ENCODE results near the gene FRMD5. TPM values are rescaled to one million over a fixed set of nuclear protein-coding genes. Genes with fewer than 3 reads are reported as not detected.
A peak's percentile ranks its signal among the peaks of the same experiment; 100 is the strongest.

FRMD5 gene
- total and polyA plus RNA-seq, 2 donors (not counting 1 experiment from before 2014, with no cell fraction given) = 1.9 to 4.3 TPM

DNA sequence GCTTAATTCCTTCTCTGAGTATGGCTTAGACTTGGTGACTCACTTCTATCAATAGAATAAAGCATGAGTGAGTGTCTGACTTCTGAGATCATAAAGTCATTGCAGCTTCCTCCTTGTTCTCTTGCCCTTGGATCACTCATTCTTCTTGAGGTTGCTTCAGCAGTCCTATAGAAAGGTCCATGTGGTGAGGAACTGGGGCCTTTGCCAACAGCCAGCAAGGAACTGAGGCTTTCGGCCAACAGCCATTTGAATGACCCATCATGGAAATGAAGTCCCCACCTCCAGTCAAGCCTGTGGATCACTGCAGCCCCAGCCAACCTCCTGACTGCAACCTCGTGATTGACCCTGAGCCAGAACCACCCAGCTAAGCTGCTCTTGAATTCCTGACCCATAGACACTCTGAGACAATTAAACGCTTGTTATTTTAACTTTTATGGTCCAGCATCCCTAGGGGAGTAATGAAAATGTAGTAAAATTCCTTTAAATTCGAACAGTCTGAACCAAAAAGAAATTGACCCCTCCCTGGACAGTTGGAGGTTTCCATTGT is 283.8 kb downstream of the FRMD5 start:
- peak overlapping the region; percentile 40 for H3K4me2 ChIP-seq (ENCODE audit: extremely low read depth, insufficient read depth, low read length)
- H3K9me3 ChIP-seq (ENCODE audit: control insufficient read depth, insufficient read depth, low read depth, low read length) = no peaks in the 10 kb centered on the region
- H3K36me3 ChIP-seq (ENCODE audit: control insufficient read depth, insufficient read depth, low read length) = no peaks in the 10 kb centered on the region
- H2AFZ ChIP-seq (ENCODE audit: low read length) = no peak overlapping the region
- H3K4me1 ChIP-seq (ENCODE audit: control insufficient read depth, extremely low read depth, insufficient read depth, low read length) = peaks cover 34% of the 10 kb centered on the region
- peak; percentile 90 to 99 for DNase-seq (ENCODE audit: low read depth in 2 of 2)
- H3K4me3 ChIP-seq (replicated peaks in 1 of 4; ENCODE audit: control extremely low read depth in 1 of 4, insufficient read depth in 1 of 4, low read depth in 3 of 4, low read length in 4 of 4) = no peak overlapping the region
- H4K20me1 ChIP-seq (ENCODE audit: control insufficient read depth, extremely low read depth, insufficient read depth, low read length) = no peaks in the 10 kb centered on the region
- no peaks in the 10 kb centered on the region for H3K79me2 ChIP-seq (ENCODE audit: control insufficient read depth, insufficient read depth, low read length)
- no peaks in the 10 kb centered on the region for H3K27me3 ChIP-seq (ENCODE audit: control insufficient read depth, insufficient read depth, low read length)
- TF ChIP-seq EZH2 (IDR thresholded peaks at IDR 0.05; ENCODE audit: low read length, missing control alignments) (no peak), CTCF (conservative IDR thresholded peaks at IDR 0.05 in 1 of 2, IDR thresholded peaks at IDR 0.05 in 1 of 2; ENCODE audit: low read depth in 1 of 2, low read length in 2 of 2) (no peak)
- peak overlapping the region; percentile 46 for H3K27ac ChIP-seq (ENCODE audit: insufficient read depth, low read length)
- H3K9ac ChIP-seq (ENCODE audit: insufficient read depth, low read length) = no peak overlapping the region

DNA sequence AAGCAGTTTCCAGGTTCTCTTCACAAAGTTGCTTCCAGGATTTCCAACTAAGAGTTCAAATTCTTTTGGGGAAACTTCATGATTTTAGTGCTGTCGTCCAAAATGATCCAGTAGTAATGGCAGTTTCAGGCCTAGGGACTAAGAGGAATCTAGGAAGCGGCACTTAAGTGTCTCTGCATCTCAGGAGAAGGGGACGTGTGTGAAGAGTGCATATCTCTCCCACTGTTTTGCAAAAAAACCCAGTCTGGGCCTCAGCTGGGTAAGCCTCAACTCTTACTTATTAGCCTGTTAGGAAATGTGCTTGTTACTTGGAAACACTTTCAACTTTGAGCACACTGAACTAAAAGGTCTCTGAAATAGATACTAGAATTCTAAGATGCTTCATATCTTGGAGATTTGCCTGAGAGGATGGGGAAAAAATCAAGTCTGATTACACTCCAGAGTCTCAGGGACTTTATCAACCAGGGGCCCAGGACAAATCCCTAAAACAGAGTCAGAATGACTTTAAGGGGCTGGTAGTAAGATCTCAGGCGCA is 286.5 kb downstream of the FRMD5 start:
- H3K9ac ChIP-seq (ENCODE audit: insufficient read depth, low read length) = no peak overlapping the region
- H3K4me1 ChIP-seq (ENCODE audit: control insufficient read depth, extremely low read depth, insufficient read depth, low read length) = peaks cover 27% of the 10 kb centered on the region
- TF ChIP-seq EZH2 (IDR thresholded peaks at IDR 0.05; ENCODE audit: low read length, missing control alignments) (no peak), CTCF (conservative IDR thresholded peaks at IDR 0.05 in 1 of 2, IDR thresholded peaks at IDR 0.05 in 1 of 2; ENCODE audit: low read depth in 1 of 2, low read length in 2 of 2) (no peak)
- peak in 1 of 2 donors; percentile 8 for DNase-seq (ENCODE audit: low read depth in 2 of 2)
- no peaks in the 10 kb centered on the region for H4K20me1 ChIP-seq (ENCODE audit: control insufficient read depth, extremely low read depth, insufficient read depth, low read length)
- H3K27ac ChIP-seq (ENCODE audit: insufficient read depth, low read length) = no peak overlapping the region
- no peaks in the 10 kb centered on the region for H3K79me2 ChIP-seq (ENCODE audit: control insufficient read depth, insufficient read depth, low read length)
- no peak overlapping the region for H2AFZ ChIP-seq (ENCODE audit: low read length)
- no peaks in the 10 kb centered on the region for H3K27me3 ChIP-seq (ENCODE audit: control insufficient read depth, insufficient read depth, low read length)
- H3K36me3 ChIP-seq (ENCODE audit: control insufficient read depth, insufficient read depth, low read length) = no peaks in the 10 kb centered on the region
- H3K4me2 ChIP-seq (ENCODE audit: extremely low read depth, insufficient read depth, low read length) = no peak overlapping the region
- no peaks in the 10 kb centered on the region for H3K9me3 ChIP-seq (ENCODE audit: control insufficient read depth, insufficient read depth, low read depth, low read length)
- H3K4me3 ChIP-seq (replicated peaks in 1 of 4; ENCODE audit: control extremely low read depth in 1 of 4, insufficient read depth in 1 of 4, low read depth in 3 of 4, low read length in 4 of 4) = no peak overlapping the region

DNA sequence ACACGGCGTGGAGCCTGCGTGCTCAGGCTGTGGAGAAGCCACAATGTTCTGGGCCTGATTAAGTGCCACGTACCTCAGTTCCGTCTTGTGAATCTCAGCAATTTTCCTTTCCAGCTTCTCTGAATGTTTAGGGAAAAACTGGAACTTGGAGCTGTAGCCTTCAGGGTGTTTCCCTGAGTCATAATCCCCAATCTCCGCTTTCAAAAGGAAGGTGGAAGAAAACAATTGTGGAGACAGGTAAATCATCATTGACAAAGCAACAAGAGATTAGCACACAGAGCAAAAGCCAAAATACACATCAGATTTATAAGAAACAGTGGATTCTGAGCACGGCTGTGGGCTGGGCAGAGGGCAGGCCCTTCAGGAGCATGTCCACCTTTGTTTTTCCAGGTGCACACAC is 289.3 kb downstream of the FRMD5 start:
- TF ChIP-seq EZH2 (IDR thresholded peaks at IDR 0.05; ENCODE audit: low read length, missing control alignments) (no peak), CTCF (conservative IDR thresholded peaks at IDR 0.05 in 1 of 2, IDR thresholded peaks at IDR 0.05 in 1 of 2; ENCODE audit: low read depth in 1 of 2, low read length in 2 of 2) (no peak)
- Histone ChIP-seq H3K4me1 (ENCODE audit: control insufficient read depth, extremely low read depth, insufficient read depth, low read length) (peaks cover 5% of the 10 kb centered on the region), H3K27me3 (ENCODE audit: control insufficient read depth, insufficient read depth, low read length) (no peaks in the 10 kb centered on the region), H3K4me2 (ENCODE audit: extremely low read depth, insufficient read depth, low read length) (no peak overlapping the region), H3K79me2 (ENCODE audit: control insufficient read depth, insufficient read depth, low read length) (no peaks in the 10 kb centered on the region), H3K4me3 (replicated peaks in 1 of 4; ENCODE audit: control extremely low read depth in 1 of 4, insufficient read depth in 1 of 4, low read depth in 3 of 4, low read length in 4 of 4) (no peak overlapping the region), H3K9ac (ENCODE audit: insufficient read depth, low read length) (no peak overlapping the region), H3K27ac (ENCODE audit: insufficient read depth, low read length) (no peak overlapping the region), H2AFZ (ENCODE audit: low read length) (no peak overlapping the region), H3K9me3 (ENCODE audit: control insufficient read depth, insufficient read depth, low read depth, low read length) (no peaks in the 10 kb centered on the region), H3K36me3 (ENCODE audit: control insufficient read depth, insufficient read depth, low read length) (peaks cover 2% of the 10 kb centered on the region), H4K20me1 (ENCODE audit: control insufficient read depth, extremely low read depth, insufficient read depth, low read length) (no peaks in the 10 kb centered on the region)
- no peak for DNase-seq (ENCODE audit: low read depth in 2 of 2)

All from fibroblast of lung (primary cell).